GM23338 (cell line): Measurements from ENCODE around the gene CHST15. TPM values are rescaled to one million over a fixed set of nuclear protein-coding genes. Genes with fewer than 3 reads are reported as not detected.

Experiments used
- ATAC-seq: fragments of 200-7000 bp; cut with Tn5 transposase; 3 replicates; pipeline ENCODE4 v1.9.1; 2020
- DNase-seq: peaks from one replicate; pipeline ENCODE4 v3.0.0-alpha.2; 2015; ENCODE audit warnings: low spot score
- H2AFZ ChIP-seq: fragments of 200-600 bp; sonication (generic); 2 replicates; pipeline ENCODE4 v1.8.0; 2016; ENCODE audit warnings: antibody characterized with exemption, mild to moderate bottlenecking, moderate library complexity
- H3F3A ChIP-seq: fragments of 200-600 bp; sonication (generic); replicated peaks from 2 replicates; pipeline ENCODE4 v1.8.0; 2017; ENCODE audit warnings: antibody characterized with exemption, mixed run types, low read depth
- H3K27ac ChIP-seq: fragments of 200-600 bp; sonication (generic); 2 replicates; pipeline ENCODE4 v1.6.1; 2016; ENCODE audit warnings: low read depth
- H3K27me3 ChIP-seq: fragments of 200-600 bp; sonication (generic); 2 replicates; pipeline ENCODE4 v1.8.0; 2016; ENCODE audit warnings: mild to moderate bottlenecking, mixed run types, moderate library complexity; ENCODE audit not compliant: insufficient read depth
- H3K36me3 ChIP-seq: fragments of 200-600 bp; sonication (generic); 2 replicates; pipeline ENCODE4 v1.8.0; 2016; ENCODE audit warnings: mild to moderate bottlenecking; ENCODE audit not compliant: insufficient read depth
- H3K4me1 ChIP-seq: fragments of 200-600 bp; sonication (generic); 2 replicates; pipeline ENCODE4 v1.8.0; 2016; ENCODE audit warnings: mild to moderate bottlenecking, moderate library complexity; ENCODE audit not compliant: insufficient read depth
- H3K4me2 ChIP-seq: fragments of 200-600 bp; sonication (generic); 2 replicates; pipeline ENCODE4 v1.7.1; 2017; ENCODE audit warnings: mixed run types
- H3K4me3 ChIP-seq: fragments of 200-600 bp; sonication (generic); 2 replicates; pipeline ENCODE4 v1.6.1; 2016; ENCODE audit warnings: mixed run types
- H3K79me2 ChIP-seq: fragments of 200-600 bp; sonication (generic); replicated peaks from 2 replicates; pipeline ENCODE4 v1.8.0; 2017; ENCODE audit warnings: mild to moderate bottlenecking; ENCODE audit not compliant: insufficient read depth
- H3K9me2 ChIP-seq: fragments of 200-600 bp; sonication (generic); 2 replicates; pipeline ENCODE4 v1.8.0; 2017; ENCODE audit not compliant: insufficient read depth
- H4K20me1 ChIP-seq: fragments of 200-600 bp; sonication (generic); replicated peaks from 2 replicates; pipeline ENCODE4 v1.8.0; 2017; ENCODE audit warnings: mild to moderate bottlenecking; ENCODE audit not compliant: insufficient read depth
- H3K27ac Mint-ChIP-seq: 2 replicates; pipeline ENCODE4 v1.8.0; 2020; ENCODE audit warnings: inconsistent platforms, mild to moderate bottlenecking, moderate library complexity, mixed read lengths
- H3K27me3 Mint-ChIP-seq: 3 replicates; pipeline ENCODE4 v1.8.0; 2022; ENCODE audit warnings: low read depth, mild to moderate bottlenecking, moderate library complexity, mixed read lengths, inconsistent platforms; ENCODE audit not compliant: insufficient read depth, poor library complexity
- H3K36me3 Mint-ChIP-seq: 3 replicates; pipeline ENCODE4 v1.8.0; 2021; ENCODE audit warnings: low read depth, mild to moderate bottlenecking, inconsistent platforms, moderate library complexity, mixed read lengths
- H3K4me1 Mint-ChIP-seq: 3 replicates; pipeline ENCODE4 v1.8.0; 2020; ENCODE audit warnings: mild to moderate bottlenecking, inconsistent platforms, mixed read lengths
- H3K4me3 Mint-ChIP-seq: 3 replicates; pipeline ENCODE4 v1.8.0; 2021; ENCODE audit warnings: moderate library complexity, mild to moderate bottlenecking, inconsistent platforms, mixed read lengths
- H3K9me3 Mint-ChIP-seq: 3 replicates; pipeline ENCODE4 v1.8.0; 2020; ENCODE audit warnings: moderate library complexity, mild to moderate bottlenecking, inconsistent platforms, mixed read lengths
- CREB1 ChIP-seq: fragments of 250-450 bp; sonication (Bioruptor Pico); IDR thresholded peaks from 2 replicates; pipeline ENCODE4 v1.5.0; 2020; ENCODE audit warnings: low read depth, mild to moderate bottlenecking, moderate library complexity
- CTCF ChIP-seq, 2 experiments: fragments of 200-600 bp in 1 of 2; sonication (generic) in 1 of 2; conservative IDR thresholded peaks; 2 replicates each; pipeline versions ENCODE4 v1.5.1 to v1.6.1; 2016 to 2017; ENCODE audit warnings: antibody characterized with exemption in 2 of 2, low read depth in 2 of 2, mild to moderate bottlenecking in 2 of 2, moderate library complexity in 1 of 2
- EZH2 ChIP-seq: fragments of 200-600 bp; sonication (generic); IDR thresholded peaks from one replicate; pipeline ENCODE4 v1.8.0; 2017; ENCODE audit warnings: antibody characterized with exemption, mild to moderate bottlenecking, low read depth; ENCODE audit not compliant: unreplicated experiment
- JUNB ChIP-seq: IDR thresholded peaks from one replicate; pipeline ENCODE4 v1.6.1; 2016; ENCODE audit warnings: antibody characterized with exemption; ENCODE audit not compliant: unreplicated experiment
- REST ChIP-seq: IDR thresholded peaks from one replicate; pipeline ENCODE4 v1.6.1; 2018; ENCODE audit warnings: antibody characterized with exemption; ENCODE audit not compliant: unreplicated experiment
- ZNF114 ChIP-seq: fragments of 250-450 bp; sonication (Bioruptor Pico); IDR thresholded peaks from 2 replicates; pipeline ENCODE4 v1.5.0; 2020; ENCODE audit warnings: mild to moderate bottlenecking, moderate library complexity
- ZNF331 ChIP-seq: fragments of 250-450 bp; sonication (Bioruptor Pico); IDR thresholded peaks from 2 replicates; pipeline ENCODE4 v1.5.0; 2020; ENCODE audit warnings: low read depth, mild to moderate bottlenecking, moderate library complexity
- polyA plus RNA-seq: library from polyadenylated mRNA; unstranded; fragments of >200 nt; fragmentation: Nextera tagmentation; extraction: Ambion mirVana; gene quantifications from 2 replicates; pipeline ENCODE4 v1.2.1, GENCODE V29; 2016
- total RNA-seq: library from RNA; depleted of rRNA; stranded (reverse); fragments of >200 nt; shearing (Covaris generic); gene quantifications from 2 replicates; pipeline ENCODE4 v1.2.3, GENCODE V29; 2014

Gene CHST15
- total and polyA plus RNA-seq, 2 experiments from 2014 or later, result 2.6 to 11.2 TPM

GRCh38 chr10:124005091-124005490 is 88.3 kb downstream of the CHST15 start (continued):
- TF ChIP-seq REST (no peak), EZH2 (no peak)

DNA sequence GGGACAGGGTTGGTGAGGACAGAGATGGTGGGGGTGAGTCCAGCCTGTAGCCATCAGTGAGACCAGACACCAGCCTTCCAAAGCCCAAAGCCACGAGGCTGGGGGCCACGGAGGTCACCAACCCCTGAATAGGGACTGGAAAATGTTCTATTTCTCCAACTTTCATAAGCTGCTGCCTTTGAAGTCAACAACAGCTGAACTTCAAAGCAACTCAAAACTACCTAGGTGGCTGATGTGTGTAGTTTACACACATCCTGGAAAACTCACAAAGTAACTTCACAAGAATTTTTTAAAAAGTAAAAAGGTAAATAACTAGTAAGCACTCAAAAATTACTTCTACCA is 88.8 kb downstream of the CHST15 start:
- Histone ChIP-seq H3K79me2 (no peaks in the 10 kb centered on the region), H4K20me1 (no peaks in the 10 kb centered on the region), H3K36me3 (no peaks in the 10 kb centered on the region), H3K4me2 (no peak overlapping the region), H3K9me2 (no peaks in the 10 kb centered on the region), H3F3A (no peaks in the 10 kb centered on the region), H3K4me1 (no peaks in the 10 kb centered on the region), H3K4me3 (no peak overlapping the region), H3K27ac (no peak overlapping the region), H3K27me3 (no peaks in the 10 kb centered on the region), H2AFZ (no peak overlapping the region)
- ATAC-seq (no peak), DNase-seq (no peak)
- Mint-ChIP-seq H3K36me3 (peaks cover 10% of the 10 kb centered on the region), H3K27ac (no peak overlapping the region), H3K4me1 (peaks cover 11% of the 10 kb centered on the region), H3K4me3 (no peak overlapping the region), H3K9me3 (no peaks in the 10 kb centered on the region), H3K27me3 (peaks cover 15% of the 10 kb centered on the region)
- TF ChIP-seq EZH2 (no peak), ZNF114 (no peak), JUNB (no peak), CREB1 (no peak), CTCF (conservative IDR thresholded peaks at IDR 0.05; ENCODE audit: low read depth in 2 of 2) (no peak), ZNF331 (CRISPR knock-in tag) (no peak), REST (no peak)
